HCT116 (cell line): ENCODE data around the gene STK31.

Experiments
- CTCF ChIP-seq, 3 experiments: fragments of 200-600 bp in 1 of 3; sonication (generic) in 1 of 3; IDR thresholded peaks in 2 of 3; conservative IDR thresholded peaks in 1 of 3; 2 replicates each; pipeline ENCODE4 v1.5.1; 2012 to 2017; ENCODE audit warnings: low read depth in 2 of 3, low read length in 2 of 3, antibody characterized with exemption in 1 of 3, borderline replicate concordance in 1 of 3, control low read depth in 1 of 3, mild to moderate bottlenecking in 1 of 3, mixed read lengths in 1 of 3, mixed run types in 1 of 3, moderate library complexity in 1 of 3; ENCODE audit not compliant: insufficient read depth in 1 of 3
- EZH2 ChIP-seq: fragments of 200-600 bp; sonication (generic); IDR thresholded peaks from 2 replicates; pipeline ENCODE4 v1.6.1; 2017; ENCODE audit warnings: antibody characterized with exemption, mixed run types
- POLR2A ChIP-seq: IDR thresholded peaks from 2 replicates; pipeline ENCODE4 v1.7.0; 2011; ENCODE audit warnings: borderline replicate concordance; ENCODE audit not compliant: insufficient read depth, insufficient read length; ENCODE audit errors: extremely low read depth
- SIN3A ChIP-seq: IDR thresholded peaks from 2 replicates; pipeline ENCODE4 v1.6.1; 2012; ENCODE audit warnings: low read depth
- TF ChIP-seq, protein P1 (sequence below): IDR thresholded peaks from 2 replicates; pipeline ENCODE4 v1.6.1; 2012

DNA sequence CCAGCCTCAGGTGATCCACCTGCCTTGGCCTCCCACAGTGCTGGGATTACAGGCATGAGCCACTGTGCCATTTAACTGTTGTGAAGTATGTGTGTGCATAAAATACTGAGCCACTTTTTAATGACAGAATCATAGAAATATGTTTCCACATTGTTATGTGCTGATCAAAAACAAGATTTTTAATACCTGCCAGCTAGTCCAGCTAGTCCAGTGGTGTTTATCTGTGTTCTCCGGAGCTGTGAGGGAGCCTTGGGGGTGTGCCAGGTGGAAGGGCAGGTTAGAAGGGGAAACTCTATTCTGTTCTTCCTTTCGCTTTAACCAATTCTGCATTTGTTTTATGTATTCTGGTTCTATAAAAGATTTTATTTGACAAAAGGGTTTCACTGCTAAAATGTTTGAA, 23.0 kb upstream of the STK31 start:
- TF ChIP-seq POLR2A (no peak), CTCF (IDR thresholded peaks at IDR 0.05 in 2 of 3, conservative IDR thresholded peaks at IDR 0.05 in 1 of 3; ENCODE audit: borderline replicate concordance in 1 of 3, insufficient read depth in 1 of 3, low read depth in 2 of 3, low read length in 2 of 3) (no peak), SIN3A (no peak), EZH2 (no peak)
- TF ChIP-seq, protein P1, sequence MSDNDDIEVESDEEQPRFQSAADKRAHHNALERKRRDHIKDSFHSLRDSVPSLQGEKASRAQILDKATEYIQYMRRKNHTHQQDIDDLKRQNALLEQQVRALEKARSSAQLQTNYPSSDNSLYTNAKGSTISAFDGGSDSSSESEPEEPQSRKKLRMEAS: no peak
